DMS114 treated with DMSO at 0.1 percent for 48 hours (cell line): ENCODE results near the gene MAPRE2.

Experiments
- DNase-seq: peaks from one replicate; lab custom pipeline; 2025; ENCODE audit not compliant: unreplicated experiment; lab: John Stamatoyannopoulos, UW

The MAPRE2 gene

DNA sequence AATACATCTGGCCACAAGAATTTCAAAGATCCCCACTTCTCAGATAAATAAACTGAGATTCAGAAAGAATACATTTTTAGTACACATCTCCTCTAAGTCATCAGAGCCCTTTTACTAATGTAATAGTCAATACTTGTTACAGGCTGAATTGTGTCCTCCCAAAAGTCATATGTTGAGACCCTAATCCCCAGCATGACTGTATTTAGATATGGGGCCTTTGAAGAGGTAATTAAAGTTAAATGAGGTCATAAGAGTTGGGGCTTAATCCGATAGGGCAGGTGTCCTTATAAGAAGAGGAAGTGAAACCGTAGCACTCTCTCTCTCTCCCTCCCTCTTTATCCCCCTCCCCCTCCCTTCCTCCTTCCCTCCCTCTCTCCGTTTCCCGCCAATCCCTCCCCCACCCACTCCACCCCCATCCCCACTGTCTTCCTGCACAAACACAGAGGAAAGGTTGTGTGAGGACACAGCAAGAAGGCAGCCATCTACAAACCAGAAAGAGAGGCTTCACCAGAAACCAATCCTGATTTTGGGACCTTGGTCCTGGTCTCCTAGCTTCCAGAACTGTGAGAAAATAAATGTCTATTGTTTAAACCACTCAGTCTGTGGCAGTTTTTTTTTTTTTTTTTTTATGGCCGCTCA lies 133.0 kb downstream of the MAPRE2 start:
- no peak for DNase-seq

DNA sequence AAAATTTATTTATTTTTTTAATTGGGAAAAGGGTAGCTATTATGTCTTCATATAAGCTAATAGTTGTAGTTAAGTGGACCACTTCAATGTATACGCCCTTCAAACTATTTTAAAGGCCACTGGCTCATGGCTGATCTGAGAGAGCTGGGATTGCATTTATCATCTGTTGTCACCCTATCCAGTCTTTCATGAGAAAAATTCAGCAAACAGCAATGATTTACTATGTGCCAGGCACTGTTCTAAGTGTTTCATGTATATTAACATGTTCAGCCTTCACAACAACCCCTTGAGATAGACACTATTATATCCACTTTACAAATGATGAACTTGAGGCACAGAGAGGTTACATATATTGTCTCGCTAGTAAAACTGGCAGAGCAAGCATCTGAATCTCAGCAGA lies 133.5 kb downstream of the MAPRE2 start:
- DNase-seq: no peak

DNA sequence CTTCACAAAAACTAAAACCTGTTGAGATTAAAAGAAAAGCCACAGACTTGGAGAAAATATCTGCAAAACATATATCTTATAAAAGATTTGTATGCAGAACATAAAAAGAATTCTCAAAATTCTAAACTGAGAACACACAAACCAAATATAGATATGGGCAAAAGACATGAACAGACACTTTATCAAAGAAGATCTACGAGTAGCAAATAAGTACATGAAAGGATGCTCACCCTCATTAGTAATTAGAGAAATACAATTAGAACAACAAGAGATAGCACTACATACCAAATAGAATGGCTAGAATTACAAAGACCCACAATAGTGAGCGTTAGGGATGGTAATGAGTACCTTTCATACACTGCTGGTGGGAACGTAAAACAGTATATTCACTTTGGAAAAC lies 135.7 kb downstream of the MAPRE2 start:
- no peak for DNase-seq

DNA sequence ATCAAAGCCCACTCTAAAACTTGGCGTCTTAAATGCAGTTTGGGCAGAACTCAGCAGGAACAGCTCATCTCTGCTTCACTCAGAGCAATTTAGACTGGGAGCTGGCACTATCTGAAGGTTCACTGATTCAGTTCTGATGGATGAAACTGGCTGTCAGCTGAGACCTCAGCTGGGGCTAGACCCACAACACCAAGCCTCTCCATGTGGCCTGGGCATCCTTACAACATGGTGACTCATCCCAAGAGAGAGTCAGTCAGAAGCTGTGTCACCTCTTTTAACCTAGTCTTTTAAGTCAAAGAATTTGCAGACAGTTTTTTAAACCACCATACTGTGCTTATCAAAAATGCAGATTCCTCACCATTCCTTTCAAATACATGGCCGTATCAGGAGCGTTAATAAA lies 137.0 kb downstream of the MAPRE2 start:
- no peak for DNase-seq

DNA sequence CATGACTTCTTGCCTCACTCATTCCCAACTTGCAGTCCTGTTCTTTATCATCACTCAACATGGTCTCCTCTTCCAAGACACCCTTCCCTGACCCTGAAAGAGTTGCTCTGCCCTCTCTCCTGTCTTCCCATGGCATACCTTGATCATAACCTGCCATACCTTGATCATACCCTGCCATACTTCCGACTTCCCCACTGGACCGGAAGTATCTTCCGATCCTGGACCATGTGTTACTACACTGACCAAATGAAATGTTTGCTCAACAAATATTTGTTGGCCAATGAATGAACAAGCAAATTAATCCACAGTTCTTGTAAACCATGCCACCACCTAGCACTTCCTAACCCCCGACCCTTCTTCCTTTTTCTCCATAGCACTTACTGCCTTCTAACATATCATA lies 138.7 kb downstream of the MAPRE2 start:
- DNase-seq: no peak

DNA sequence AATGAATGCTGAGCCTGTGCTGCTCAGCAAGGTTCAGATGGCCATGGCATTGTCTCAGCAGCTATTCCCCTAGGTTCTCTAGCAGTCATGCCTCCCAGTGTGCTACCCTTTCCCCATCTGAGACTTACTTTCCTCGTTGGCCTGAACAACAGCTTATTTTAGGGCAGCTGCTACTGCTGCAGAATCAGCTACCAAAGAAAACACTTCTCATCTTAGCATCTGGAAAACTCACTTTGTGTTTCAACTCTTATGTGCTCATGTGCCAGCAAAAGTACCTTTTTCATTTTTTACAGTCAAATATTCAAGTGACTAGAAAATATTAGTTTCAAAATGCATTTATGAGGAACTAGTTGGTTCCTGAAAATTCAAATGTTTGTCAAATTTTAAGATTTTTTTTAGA lies 139.2 kb downstream of the MAPRE2 start:
- DNase-seq: no peak

DNA sequence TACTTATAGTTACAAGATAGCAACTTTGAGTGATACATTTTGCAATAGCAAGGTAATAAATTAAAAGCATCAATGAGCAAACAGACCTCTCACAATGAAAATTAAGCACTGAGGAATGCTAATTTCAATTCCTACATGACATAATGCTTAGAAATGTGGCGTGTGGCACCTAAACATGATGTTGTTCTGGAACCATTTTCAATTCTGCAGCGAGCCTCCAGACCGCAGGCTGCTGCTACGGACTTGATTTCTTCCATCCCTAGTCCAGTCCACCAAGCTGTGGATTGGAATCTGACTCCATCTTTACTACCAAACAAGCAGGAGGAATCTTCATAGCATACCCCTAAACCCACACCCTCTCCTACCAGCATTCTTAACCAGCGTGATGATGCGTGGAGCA lies 140.9 kb downstream of the MAPRE2 start:
- no peak for DNase-seq

DNA sequence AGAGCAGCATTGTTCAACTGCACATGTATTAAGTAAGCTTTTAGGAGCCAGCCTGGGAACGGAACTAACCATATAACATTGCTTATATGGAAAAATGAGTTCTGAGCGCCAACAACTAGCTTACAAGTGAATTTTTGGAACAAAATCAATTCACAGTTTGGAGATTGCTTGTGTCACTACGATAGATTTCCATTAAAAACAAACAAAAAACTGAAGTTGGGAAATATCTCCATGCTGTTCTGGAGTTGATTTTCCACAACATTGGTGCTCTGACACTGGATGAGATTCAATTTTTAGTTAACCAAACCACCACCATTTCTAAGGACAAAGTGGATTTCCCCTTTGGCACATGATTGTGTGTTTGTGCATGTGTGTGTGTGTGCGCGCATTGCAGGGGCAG lies 142.7 kb downstream of the MAPRE2 start:
- DNase-seq: no peak

DNA sequence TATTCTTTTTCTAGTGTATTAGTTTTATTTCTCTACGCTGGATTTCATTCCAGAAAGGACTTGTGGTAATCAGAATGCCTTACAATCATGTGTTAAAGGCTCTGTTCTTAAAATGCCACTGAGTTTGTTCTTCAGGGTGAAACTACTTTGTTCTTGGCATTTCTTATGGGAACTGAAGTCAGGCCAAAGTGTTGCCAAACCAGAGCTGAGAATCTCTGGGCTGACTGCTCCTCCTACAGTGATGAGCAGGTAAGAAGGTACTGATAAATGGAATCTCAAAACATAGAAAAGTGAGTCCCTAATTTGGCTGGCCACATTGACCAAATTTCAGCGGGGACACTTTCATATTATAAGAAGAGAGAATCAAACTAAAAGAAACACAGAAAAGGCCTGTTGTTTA lies 144.6 kb downstream of the MAPRE2 start:
- no peak for DNase-seq

DNA sequence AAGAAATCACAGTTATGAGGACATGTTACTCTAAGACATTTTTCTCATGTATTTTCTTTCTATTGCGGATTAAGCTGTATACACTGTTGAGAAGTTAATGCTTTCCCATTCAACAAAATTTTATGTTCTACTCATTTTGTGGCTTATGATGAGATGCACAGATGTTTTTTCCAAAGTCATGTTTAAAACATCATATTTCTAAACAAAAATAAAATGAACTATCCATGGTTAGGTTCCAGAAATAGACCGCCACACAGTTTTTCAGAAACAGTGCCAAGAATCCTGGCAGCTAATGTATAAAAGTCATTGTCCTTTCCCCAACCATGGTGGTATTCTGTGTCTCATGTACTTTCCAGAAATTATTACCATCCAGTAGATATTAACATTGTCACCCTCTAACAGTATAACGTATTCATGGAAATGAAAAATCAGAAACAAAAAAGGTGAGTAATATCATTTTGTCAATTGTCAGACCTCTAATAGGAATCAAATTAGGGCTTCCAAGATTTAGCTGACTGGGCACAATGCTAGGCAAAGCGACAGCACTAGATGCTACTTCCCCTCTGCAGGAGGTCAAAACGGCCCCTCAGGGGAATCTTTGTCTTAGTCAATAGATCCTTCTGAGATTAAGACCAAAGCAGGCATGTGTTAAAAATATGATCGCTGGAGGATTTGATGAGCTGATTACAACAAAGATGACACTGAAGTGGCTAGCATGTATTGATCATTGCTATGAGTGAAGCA lies 145.2 kb downstream of the MAPRE2 start:
- no peak for DNase-seq

DNA sequence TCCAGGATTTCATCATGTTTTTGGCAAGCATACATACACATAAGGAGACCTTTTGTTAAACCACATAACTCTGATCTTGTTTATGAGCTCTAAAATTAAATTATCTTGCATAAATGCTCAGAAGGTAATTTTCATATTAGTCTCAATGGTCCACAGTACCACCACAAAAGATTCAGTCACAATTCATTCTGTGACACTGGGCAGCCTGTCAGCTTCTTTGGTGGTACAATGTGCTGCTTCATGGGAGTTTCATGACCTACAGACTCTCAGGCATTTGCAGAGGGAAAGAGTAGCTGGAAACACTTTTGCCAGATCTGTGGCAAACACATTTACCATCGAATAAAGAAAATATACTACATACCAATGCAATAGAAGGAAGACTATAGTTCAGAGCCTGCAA lies 148.3 kb downstream of the MAPRE2 start:
- DNase-seq: no peak

DNA sequence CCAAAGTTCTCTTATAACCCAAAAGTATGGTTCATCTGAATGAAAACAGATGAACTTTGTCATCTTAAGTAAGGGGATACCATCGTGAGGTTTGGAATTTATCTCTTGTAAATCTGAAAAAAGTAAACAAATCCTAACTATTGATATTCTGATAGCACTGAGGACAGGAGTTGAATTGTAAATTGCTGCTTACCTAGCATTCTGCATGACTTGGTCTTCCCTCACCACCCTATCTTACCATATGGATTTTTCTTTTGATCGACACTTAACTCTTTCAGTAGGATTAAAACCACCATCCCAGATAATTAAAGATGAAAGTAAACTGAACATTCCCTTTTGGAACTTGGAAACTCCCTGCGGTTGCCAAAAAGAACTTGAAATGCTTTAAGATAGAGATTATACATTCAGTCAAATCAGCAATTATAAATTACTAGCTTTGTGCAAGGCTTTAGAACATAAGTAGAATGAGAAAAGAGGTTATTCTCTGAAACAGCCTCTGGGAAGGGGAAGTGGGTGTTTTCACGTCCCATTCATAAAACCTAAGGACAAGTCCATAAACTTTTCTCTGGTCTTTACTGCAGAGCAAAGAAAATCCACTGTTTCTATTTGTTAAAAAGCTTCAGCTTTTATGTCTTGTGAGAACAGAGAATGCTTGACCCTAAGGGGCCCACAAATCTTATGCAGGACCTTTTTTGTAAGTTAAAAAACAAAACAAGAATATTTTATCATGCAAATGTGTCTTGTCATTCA lies 149.9 kb downstream of the MAPRE2 start:
- DNase-seq: no peak

DNA sequence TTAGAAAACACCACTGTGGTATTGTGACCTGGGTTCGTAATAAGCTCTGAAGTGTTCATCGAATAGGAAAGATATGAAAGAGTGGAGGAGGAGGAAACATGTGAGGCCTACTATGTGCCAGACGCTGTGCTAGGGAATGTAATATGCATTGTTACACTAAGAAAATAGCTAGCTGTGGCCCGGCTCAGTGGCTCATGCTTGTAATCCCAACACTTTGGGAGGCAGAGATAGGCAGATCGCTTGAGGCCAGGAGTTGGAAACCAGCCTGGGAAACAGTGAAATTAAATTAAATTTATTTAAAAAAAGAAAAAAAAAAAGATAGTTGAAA lies 150.4 kb downstream of the MAPRE2 start:
- DNase-seq: no peak

DNA sequence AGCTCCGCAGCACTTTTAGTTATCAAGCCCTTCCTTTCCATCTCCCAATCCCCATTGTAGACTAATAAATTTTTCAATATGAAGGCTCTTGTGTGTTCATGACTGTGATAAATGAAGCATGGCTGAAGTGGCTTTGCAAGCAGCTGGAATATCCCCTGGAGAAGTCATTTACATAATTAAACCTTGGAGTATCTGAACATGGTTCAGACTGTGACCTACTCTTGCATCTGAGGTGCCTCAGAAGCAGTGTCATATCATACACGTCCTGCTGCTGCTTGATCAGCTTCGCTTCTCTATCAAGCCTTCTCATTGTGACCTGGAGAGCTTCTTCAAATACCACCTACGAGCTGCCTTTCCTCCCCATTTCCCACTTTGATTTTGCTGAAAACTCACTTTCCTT lies 151.2 kb downstream of the MAPRE2 start:
- DNase-seq: no peak
